Duodenal mucosa (tissue), 2 donors: ENCODE data around the gene NFIA.

Experiments used
- H3K27ac ChIP-seq: one replicate; pipeline ENCODE4 v1.7.0; 2013; ENCODE audit warnings: low read depth, low read length
- H3K27me3 ChIP-seq, 2 donors: one replicate each; pipeline ENCODE4 v1.7.0; 2013; ENCODE audit warnings: low read length in 2 of 2, control low read depth in 1 of 2; ENCODE audit not compliant: insufficient read depth in 2 of 2, control insufficient read depth in 1 of 2
- H3K36me3 ChIP-seq, 2 donors: one replicate each; pipeline ENCODE4 v1.7.0; 2013; ENCODE audit warnings: low read length in 2 of 2, control low read depth in 1 of 2; ENCODE audit not compliant: insufficient read depth in 2 of 2, control insufficient read depth in 1 of 2
- H3K4me1 ChIP-seq, 2 donors: one replicate each; pipeline ENCODE4 v1.7.0; 2013; ENCODE audit warnings: low read length in 2 of 2, control low read depth in 1 of 2; ENCODE audit not compliant: insufficient read depth in 2 of 2, control insufficient read depth in 1 of 2
- H3K4me3 ChIP-seq, 2 donors: one replicate each; pipeline ENCODE4 v1.7.0; 2013; ENCODE audit warnings: low read length in 2 of 2, low read depth in 1 of 2
- H3K9ac ChIP-seq, 2 donors: one replicate each; pipeline ENCODE4 v1.7.0; 2013; ENCODE audit warnings: low read length in 2 of 2, low read depth in 1 of 2
- H3K9me3 ChIP-seq, 2 donors: one replicate each; pipeline ENCODE4 v1.7.0; 2013; ENCODE audit warnings: low read length in 2 of 2, control low read depth in 1 of 2; ENCODE audit not compliant: control insufficient read depth in 1 of 2

Gene NFIA

DNA sequence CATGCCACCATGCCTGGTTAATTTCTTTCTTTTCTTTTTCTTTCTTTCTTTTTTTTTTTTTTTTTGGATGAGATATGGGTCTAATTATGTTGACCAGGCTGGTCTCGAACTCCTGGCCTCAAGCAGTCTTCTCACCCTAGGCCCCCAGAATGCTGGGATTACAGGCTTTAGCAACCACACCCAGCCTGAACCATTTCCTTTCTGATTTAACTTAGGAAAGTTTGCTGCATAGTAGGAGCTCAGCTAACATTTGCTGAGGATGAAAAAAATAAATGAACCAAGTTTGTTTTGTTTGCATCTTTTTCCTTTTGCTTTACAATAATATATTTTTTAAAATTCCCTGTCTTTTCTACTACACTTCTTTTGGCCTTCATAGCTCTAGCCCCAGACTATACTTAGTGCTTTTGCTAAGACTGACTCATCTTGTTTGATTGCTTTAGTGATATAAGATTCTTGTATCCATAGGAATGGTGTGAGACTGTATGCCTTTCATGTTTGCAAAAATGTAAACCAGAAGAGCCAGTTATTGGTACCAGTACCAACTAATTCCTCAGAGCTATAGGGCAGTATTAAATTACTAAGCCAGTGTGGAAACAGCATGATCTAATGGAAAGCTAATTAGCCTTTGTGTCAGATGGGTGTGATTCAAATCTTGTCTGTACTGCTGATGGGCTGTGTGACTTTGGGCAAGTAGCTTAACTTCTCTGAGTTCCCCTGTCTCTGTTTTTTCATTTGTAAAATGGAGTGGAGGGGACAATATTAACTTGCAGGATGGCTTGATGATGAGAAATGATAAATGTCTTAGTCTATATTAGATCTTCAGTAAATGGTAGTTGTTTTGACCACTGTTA is 66.9 kb downstream of the NFIA start:
- no peaks in the 10 kb centered on the region for H3K27me3 ChIP-seq
- H3K4me3 ChIP-seq = no peak overlapping the region
- H3K9me3 ChIP-seq = no peaks in the 10 kb centered on the region
- peaks cover 25 to 33% of the 10 kb centered on the region in 2 donors for H3K4me1 ChIP-seq
- no peak overlapping the region for H3K9ac ChIP-seq
- no peak overlapping the region for H3K27ac ChIP-seq
- no peaks in the 10 kb centered on the region for H3K36me3 ChIP-seq

DNA sequence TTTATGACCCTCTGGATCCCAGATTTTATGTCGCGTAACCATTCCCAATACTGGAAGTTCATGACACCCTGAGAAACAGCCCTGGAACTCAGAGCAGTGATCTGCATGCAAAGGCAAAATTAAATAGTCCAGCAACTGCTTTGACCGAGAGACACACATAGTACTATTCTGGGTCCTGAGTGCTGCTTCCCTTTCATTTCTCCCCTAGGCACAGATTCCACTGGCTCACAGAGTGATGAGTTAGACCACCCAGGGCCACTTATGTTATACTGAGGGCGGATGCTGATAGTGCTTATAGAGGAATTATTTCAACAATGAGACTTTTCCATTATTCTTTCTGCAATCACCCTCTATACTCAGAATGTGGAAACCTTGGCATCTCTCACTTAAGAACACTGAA is 69.2 kb downstream of the NFIA start:
- no peak overlapping the region for H3K9ac ChIP-seq
- H3K27me3 ChIP-seq = no peaks in the 10 kb centered on the region
- H3K36me3 ChIP-seq = no peaks in the 10 kb centered on the region
- H3K9me3 ChIP-seq = no peaks in the 10 kb centered on the region
- H3K27ac ChIP-seq = no peak overlapping the region
- H3K4me1 ChIP-seq = peaks cover 30 to 37% of the 10 kb centered on the region in 2 donors
- H3K4me3 ChIP-seq = no peak overlapping the region

DNA sequence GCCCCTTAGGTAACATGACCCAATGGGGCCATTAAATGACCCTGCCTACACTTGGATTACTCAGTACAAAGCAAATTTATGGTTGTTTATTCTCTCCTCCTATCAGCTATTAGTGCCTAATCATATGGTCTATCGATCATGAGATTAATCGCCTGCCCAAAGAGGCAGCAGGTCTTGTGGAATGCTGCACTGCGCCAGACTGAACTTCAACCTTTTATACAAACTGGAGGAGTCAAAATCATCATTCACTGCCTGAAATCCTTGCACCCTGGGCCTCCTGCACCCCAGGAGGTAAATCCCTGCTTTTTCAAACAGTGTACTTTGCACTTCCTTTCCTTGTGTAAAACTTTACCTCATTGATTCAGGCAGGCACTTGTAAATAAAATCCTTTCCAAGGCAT is 69.7 kb downstream of the NFIA start:
- Histone ChIP-seq H3K27me3 (no peaks in the 10 kb centered on the region), H3K27ac (no peak overlapping the region), H3K4me1 (peaks cover 31 to 40% of the 10 kb centered on the region in 2 donors)

DNA sequence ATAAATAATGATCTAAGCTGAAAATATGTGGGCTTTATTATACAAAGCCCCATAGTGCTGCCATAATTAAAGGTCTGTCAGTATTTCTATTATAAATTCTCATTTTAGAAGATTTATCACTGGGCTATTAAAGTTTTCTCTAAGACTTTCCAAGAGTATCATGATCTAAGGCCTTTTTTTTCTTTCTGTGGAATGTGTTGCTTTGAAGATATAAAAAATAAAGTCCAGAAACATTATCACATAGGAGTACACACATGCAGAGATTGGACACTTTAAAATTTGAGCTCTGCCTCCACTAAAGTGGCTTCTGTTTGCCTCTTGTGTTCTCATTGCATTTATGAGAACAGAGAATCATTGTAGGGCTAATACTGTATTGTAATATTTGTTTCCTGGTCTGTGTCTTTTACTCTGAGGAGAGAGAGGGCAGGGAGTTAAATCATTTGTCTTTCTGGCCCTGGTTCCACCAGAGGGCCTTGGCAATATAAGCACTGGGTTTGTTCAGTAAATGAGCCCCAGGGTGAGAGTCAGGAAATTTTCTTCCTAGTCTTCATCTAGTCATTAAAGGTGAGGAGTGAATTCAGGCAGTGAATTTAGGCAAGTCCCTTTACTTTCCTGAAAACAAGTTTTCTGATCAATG is 70.2 kb downstream of the NFIA start:
- Histone ChIP-seq H3K27ac (no peak overlapping the region), H3K9me3 (no peaks in the 10 kb centered on the region), H3K9ac (no peak overlapping the region), H3K4me1 (peaks cover 34 to 44% of the 10 kb centered on the region in 2 donors), H3K36me3 (no peaks in the 10 kb centered on the region), H3K4me3 (peak overlapping the region in 1 of 2 donors; percentile 5), H3K27me3 (no peaks in the 10 kb centered on the region)

More for the DNA sequence above, 69.7 kb downstream of the NFIA start:
- Histone ChIP-seq H3K4me3 (peak overlapping the region in 1 of 2 donors; percentile 5), H3K9ac (no peak overlapping the region), H3K36me3 (no peaks in the 10 kb centered on the region), H3K9me3 (no peaks in the 10 kb centered on the region)

DNA sequence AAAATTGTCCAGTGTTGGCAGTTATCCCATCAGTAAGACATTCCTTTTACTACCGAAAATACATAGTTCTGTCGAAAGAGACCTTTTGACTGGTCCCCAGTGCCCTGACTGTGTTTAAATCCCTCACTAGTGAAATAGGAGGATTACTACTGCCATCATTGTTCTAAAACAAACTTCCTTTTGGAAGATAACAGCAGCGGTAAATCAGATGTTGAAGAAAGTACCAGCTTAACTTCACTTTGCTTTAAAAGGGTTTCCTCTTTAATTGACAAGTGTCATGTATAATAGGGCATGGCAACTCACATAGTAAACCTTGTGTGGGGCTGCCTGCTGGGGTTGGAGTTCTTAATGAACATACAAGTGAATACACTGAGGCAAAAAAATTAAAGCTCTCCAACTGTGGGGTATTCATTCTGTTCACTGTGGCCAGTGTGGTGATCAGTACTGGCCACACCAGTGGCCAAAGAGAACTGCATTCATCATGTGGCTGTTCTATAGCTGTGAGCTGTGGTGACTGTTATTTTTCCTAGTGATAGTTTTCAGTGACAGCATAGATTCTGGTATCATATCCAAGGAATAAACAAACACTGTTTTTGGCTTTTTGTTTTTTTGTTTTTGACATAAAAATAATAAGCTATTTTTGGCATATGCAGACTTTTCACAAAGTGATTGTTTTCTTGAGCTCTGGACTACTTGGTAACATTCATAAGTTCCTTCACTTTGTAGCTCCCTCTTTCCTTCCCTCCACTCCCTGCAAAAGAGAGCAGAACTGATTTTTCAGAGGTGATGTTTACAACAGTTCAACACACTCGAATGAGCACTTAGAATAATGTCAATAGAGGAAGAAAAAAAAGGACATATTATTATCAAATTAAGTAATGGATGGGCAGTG is 74.5 kb downstream of the NFIA start:
- peaks cover 28 to 31% of the 10 kb centered on the region in 2 donors for H3K4me1 ChIP-seq
- no peak overlapping the region for H3K4me3 ChIP-seq
- H3K36me3 ChIP-seq = no peaks in the 10 kb centered on the region
- H3K27ac ChIP-seq = no peak overlapping the region
- no peaks in the 10 kb centered on the region for H3K27me3 ChIP-seq
- no peak overlapping the region for H3K9ac ChIP-seq
- H3K9me3 ChIP-seq = no peaks in the 10 kb centered on the region

DNA sequence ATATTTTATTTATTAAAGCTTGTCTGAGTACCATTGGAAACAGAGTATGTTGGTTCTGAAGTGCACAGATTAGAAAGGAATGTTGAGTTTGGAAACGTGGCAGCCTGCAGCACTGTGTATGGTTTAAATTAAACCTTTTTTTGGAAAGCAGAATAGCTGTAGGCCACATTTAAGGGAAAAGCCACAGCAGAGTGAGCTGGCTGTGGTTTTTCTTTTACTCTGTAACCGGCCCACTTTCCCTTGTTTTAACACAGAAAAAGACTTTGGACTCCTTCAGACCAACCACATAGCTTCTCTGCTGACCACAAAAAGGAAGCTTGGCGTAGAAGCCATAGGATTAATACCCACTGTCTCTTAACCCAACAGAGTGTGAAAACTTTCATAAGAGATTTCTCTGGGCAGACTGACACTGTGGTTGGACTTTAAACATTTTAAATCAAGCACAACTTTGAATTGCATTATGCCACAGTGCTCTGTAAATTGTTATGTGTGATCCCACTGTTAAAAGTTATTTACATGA is 75.2 kb downstream of the NFIA start:
- Histone ChIP-seq H3K9ac (no peak overlapping the region), H3K4me1 (peaks cover 21 to 24% of the 10 kb centered on the region in 2 donors), H3K9me3 (no peaks in the 10 kb centered on the region), H3K27ac (peak overlapping the region; percentile 10), H3K36me3 (no peaks in the 10 kb centered on the region), H3K27me3 (no peaks in the 10 kb centered on the region), H3K4me3 (no peak overlapping the region)

DNA sequence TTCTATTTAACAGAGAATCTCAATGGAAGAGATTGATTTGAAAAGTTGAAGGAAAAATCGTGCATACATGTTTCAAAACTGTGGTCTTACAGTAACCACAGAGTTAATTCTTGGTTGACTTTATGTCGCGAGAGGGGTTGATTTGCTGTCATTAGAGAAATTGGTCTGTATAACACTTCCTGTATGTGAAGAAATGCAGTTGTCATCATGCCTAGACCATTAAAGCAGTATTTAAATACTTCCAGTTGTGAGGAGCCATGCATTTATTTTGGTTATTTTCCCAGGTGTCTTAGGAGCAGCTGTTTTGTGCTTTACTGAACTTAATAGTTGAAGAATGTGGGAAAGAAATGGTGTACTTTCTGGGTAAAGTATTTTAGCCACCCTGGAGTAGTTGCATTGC is 76.2 kb downstream of the NFIA start:
- Histone ChIP-seq H3K36me3 (no peaks in the 10 kb centered on the region), H3K27ac (no peak overlapping the region), H3K27me3 (no peaks in the 10 kb centered on the region), H3K9me3 (no peaks in the 10 kb centered on the region), H3K9ac (no peak overlapping the region), H3K4me1 (peaks cover 13 to 16% of the 10 kb centered on the region in 2 donors), H3K4me3 (no peak overlapping the region)

DNA sequence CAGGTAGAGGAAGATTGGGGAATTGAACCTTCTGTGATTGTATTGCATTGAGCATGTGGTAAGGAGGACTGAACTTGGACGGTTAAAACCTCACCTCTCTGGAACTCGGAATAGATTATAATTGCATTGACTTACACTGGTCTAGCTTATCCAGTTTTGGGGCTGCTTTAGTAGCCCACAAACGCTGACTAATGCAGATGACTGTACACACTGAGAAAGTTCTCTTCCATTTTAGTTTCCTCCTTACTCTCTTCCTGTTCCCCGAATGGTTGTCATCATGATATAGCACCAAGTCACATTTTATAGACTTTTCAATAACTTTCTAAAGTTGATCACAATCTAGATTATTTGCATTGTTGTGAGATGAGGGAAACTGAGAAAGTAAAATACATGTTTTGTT is 78.2 kb downstream of the NFIA start:
- Histone ChIP-seq H3K9ac (no peak overlapping the region), H3K36me3 (no peaks in the 10 kb centered on the region), H3K4me3 (no peak overlapping the region), H3K27me3 (no peaks in the 10 kb centered on the region), H3K27ac (no peak overlapping the region), H3K9me3 (no peaks in the 10 kb centered on the region), H3K4me1 (peaks cover 13 to 16% of the 10 kb centered on the region in 2 donors)

DNA sequence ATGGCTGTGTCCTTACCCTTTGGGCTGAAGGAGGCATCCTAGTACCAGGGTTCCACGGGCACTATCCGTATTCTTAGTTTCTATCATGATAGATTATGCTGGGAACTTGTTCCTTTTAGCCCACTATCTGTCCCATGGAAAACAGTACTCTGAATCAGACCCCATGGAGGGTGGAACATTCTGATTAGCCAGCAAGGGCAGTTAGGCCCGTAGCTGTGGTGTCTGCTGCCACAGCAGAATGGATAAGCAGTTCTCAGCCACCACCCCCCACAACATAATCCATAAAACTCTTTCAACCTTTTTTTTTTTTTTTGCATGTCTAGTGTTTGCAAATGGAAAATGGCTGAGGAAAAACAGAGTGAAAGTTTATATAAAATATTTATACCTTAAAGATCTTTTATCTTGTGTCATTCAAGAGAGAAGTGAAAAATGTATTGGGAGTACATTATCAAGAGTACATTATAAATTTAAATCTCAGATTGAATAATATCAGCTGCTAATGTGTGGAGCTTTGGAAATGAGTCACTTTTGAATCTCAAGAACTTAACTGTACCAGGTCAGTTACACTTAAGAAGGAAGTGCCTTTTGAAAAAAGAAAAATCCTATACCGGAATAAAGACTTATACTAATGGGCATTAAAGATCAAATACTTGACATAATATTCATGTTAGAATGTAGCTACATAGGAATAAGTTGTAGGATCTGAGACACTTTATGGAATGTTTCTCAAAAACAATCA is 80.3 kb downstream of the NFIA start:
- Histone ChIP-seq H3K9ac (no peak overlapping the region), H3K27ac (no peak overlapping the region), H3K27me3 (no peaks in the 10 kb centered on the region), H3K36me3 (no peaks in the 10 kb centered on the region), H3K4me3 (no peak overlapping the region), H3K4me1 (peaks cover 3% of the 10 kb centered on the region in 2 donors), H3K9me3 (no peaks in the 10 kb centered on the region)
